Renal pelvis (tissue), 3 donors: ENCODE results near the gene NUDT19. TPM values are rescaled to one million over a fixed set of nuclear protein-coding genes. Genes with fewer than 3 reads are reported as not detected.

Experiments
- polyA plus RNA-seq, 3 donors: library from polyadenylated mRNA; unstranded; fragments of 120-200 nt; gene quantifications; one replicate each; pipeline ENCODE4 v1.2.1, GENCODE V29; 2013; ENCODE audit not compliant: insufficient read length in 3 of 3

The NUDT19 gene
- polyA plus RNA-seq, 3 donors = 10.5 to 11.7 (median 11.5) TPM

Other genes starting within 250 kb of the NUDT19 start
- 100 to 1,000 TPM; 109 to 123 (median 111) TPM for gene PDCD5, start 110.6 kb upstream of the NUDT19 start, polyA plus RNA-seq
- gene ANKRD27, start 16.6 kb upstream of the NUDT19 start, polyA plus RNA-seq = 10 to 100 TPM; 19.6 to 23.8 (median 23.2) TPM
- under 1 TPM; 0.32 to 0.65 (median 0.59) TPM for gene RGS9BP, start 16.0 kb upstream of the NUDT19 start, polyA plus RNA-seq
- 1 to 10 TPM in 1 of 3 donors, under 1 TPM in 2; 0.40 to 1.1 (median 0.67) TPM for gene TDRD12, start 27.9 kb downstream of the NUDT19 start, polyA plus RNA-seq
- 10 to 100 TPM; 19.0 to 20.3 (median 19.5) TPM for gene SLC7A9, start 177.9 kb downstream of the NUDT19 start, polyA plus RNA-seq